ENCODE measurements around the gene OAT.
A peak's percentile ranks its signal among the peaks of the same experiment; 100 is the strongest.
"Not testable (repeated sequence)": the region's sequence is repeated elsewhere in the genome, so short reads cannot be mapped to it uniquely, and the experiment has no call there.

The OAT gene

GRCh38 chr10:124446830-124447750 lies 28.4 kb upstream of the OAT start:
- no peak for DNase-seq

DNA sequence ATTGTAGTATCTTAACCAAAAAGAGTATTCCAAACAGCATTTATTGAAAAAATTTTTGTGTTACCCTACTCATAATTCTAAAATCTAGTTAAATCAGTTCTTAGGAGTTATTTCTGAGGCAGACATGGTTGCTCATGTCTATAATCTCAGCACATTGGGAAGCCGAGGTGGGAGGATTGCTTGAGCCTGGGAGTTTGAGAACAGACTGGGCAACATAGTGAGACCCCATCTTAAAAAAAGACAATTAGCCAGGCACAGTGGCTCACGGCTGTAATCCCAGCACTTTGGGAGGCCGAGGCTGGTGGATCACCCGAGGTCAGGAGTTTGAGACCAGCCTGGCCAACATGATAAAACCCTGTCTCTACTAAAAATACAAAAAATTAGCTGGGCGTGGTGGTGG lies 23.0 kb upstream of the OAT start:
- DNase-seq, result not testable (repeated sequence)

GRCh38 chr10:124436191-124436638 lies 17.5 kb upstream of the OAT start:
- no peak for DNase-seq

- not testable (repeated sequence) for DNase-seq
Measured at GRCh38 chr10:124435683-124436082, 17.0 kb upstream of the OAT start.

- no peak for DNase-seq
Measured at GRCh38 chr10:124433461-124433860, 14.7 kb upstream of the OAT start.

GRCh38 chr10:124430077-124430476 lies 11.4 kb upstream of the OAT start:
- no peak for DNase-seq

- DNase-seq, result no peak
Measured at GRCh38 chr10:124429576-124429975, 10.9 kb upstream of the OAT start.

DNA sequence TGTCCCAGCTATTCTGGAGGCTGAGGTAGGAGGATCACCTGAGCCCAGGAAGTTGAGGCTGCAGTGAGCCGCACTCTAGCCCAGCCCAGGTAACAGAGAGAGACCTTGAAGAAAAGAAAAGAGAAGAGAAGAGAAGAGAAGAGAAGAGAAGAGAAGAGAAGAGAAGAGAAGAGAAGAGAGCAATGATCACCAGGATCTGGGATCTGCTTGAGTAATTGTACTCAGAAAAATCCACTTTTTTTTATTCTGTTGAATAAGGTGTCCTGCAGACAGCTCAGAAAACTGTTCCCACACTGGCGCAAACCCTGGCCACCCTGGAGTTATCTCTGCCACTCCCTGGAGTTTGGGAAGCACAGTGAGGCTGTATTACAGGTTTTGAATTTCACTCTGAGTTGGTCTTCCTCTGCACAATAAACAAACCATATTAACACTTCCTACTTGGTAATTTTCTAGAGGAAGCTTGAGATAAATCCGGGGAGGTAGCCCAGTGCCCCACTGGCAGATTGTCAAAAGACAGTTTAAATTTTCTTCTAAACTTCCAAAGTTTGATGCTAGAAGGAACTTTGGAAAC lies 9.6 kb upstream of the OAT start:
- no peak for DNase-seq

GRCh38 chr10:124425227-124425962 lies 6.7 kb upstream of the OAT start:
- DNase-seq, result no peak

DNA sequence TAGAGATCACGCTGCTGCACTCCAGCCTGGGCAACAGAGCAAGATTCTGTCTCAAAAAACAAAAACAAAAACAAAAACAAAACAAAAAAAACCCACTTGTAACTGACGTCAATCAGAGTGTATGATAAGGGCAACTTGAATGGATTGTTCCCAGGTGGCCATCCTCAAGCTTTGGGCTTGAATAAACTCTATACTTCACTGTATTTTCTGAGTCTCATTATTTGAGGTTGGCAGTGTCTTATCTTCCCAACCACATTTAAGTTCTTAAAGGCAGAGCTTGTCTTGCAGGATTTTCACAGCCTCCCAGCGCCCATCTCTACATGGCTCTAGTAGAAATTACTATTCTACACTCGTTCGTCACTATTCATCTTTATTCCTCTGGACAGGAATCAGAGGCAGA lies 5.1 kb upstream of the OAT start:
- no peak for DNase-seq

- DNase-seq, result no peak
Measured at GRCh38 chr10:124422742-124423141, 4.0 kb upstream of the OAT start.

DNA sequence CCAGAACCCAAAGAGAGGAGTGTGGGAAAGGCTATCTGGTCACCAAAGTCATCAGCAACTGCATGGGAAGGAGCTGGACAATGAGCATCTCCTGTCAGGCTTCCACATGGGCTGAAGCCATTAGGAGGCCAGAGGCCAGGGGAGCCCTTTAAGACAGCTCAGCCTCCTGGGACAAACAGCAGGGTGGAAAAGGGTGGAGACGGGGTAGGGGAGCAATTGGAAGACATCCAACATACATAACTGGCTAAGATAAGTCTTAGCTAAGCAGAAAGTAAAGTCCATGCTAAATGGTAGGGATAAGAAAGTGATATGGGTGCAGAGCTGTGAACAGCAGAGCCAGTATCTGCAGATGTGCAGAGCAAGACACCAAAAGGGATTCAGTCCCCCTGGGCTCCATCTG lies 1.5 kb upstream of the OAT start:
- DNase-seq, result no peak

DNA sequence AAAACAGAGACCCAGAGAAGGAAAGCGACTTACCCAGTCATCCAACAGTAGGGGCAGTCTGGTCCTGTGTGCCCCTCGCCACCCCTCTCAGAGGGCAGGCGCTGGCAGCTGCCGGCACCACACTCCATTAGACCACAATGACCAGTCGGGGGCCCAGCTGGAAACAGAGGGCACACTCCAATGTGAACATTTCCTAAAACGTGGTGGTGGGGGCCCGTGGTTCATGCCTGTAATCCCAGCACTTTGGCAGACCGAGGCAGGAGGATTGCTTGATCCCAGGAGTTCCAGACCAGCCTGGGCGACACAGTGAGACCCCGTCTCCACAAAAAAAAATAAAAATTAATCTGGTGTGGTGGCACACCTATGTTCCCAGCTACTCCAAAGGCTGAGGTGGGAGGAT lies 912 bp upstream of the OAT start:
- no peak for DNase-seq

GRCh38 chr10:124417895-124418725 lies 613 bp downstream of the OAT start:
- peak; percentile 52 for DNase-seq

GRCh38 chr10:124416733-124417132 lies 2.0 kb downstream of the OAT start:
- DNase-seq, result no peak

DNA sequence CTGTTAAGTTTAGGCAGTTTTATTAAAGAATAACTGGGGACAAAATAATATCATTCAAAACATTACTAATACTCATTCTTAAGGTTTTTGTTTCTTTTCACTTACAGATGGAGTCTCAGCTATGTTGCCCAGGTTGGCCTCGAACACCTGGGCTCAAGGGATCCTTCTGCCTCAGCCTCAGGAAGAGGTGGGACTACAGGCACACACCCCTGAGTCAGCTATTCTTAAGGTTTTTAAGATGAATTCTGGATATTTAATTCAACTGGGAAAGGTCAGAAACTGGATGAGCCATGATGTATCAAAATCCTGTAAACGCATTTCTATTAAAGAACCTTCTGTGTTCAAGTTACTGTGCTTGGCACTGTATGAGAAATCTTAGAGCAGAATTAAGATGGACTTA lies 3.5 kb downstream of the OAT start:
- no peak for DNase-seq

- DNase-seq, result no peak
Measured at GRCh38 chr10:124414076-124414475, 4.6 kb downstream of the OAT start.

- no peak for DNase-seq
Measured at GRCh38 chr10:124409696-124410095, 9.0 kb downstream of the OAT start.

DNA sequence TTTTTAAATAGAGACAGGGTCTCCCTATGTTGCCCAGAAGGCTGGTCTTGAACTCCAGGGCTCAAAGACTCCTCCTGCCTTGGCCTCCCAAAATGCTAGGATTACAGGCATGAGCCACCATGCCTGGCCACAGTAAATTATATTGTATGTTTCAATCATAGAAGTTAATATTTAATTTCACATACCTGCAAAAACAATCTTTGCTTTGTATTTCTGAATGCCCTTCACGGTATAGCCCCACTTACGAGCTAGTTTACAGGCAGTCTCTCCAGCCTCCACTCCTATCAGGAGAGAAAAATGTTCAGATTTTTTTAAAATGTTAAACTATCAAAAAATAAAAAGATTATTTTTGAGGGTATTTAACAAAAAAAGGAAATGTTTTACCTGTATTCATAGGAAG lies 10.4 kb downstream of the OAT start:
- DNase-seq, result no peak

DNA sequence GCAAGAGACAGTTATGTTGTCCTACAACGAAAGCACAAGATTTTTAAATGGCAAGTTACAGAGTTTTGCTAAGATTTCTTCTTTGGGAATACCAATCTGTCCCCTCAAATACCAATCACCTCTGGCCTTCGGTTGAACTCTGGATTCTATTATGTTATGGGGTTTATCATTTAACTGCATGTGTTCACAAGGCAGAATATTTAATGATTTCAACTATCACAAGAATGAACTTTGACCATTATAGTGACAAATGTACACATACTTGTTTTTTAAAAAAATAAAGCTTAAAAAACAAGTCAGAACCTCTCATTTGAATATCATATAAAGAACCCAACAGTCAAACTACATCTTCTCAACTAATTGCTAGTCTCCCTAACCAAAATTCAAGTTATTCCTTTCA lies 11.3 kb downstream of the OAT start:
- no peak for DNase-seq

DNA sequence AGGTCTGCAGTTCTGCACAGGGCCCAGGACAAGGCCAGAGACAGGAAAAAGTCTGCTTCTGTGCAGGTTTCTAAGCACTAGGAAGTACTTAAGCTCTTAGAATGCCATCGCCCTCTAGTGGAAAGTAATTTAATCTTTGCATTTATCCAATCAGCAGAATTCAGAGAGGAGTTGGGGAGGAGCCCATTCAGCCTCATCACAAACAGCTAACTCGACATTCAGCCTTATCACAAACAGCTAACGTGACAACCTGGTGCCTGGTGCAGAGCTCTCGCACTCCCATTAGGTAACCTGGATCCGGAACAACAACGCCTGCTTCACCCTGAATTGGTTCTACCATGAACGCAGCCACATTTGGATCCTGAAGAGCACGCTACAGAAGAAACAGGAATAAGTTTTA lies 15.2 kb downstream of the OAT start:
- no peak for DNase-seq

- no peak for DNase-seq
Measured at GRCh38 chr10:124402273-124402672, 16.4 kb downstream of the OAT start.

GRCh38 chr10:124401633-124402032 lies 17.1 kb downstream of the OAT start:
- no peak for DNase-seq
